ENCODE results near the gene CCDC81.

DNA sequence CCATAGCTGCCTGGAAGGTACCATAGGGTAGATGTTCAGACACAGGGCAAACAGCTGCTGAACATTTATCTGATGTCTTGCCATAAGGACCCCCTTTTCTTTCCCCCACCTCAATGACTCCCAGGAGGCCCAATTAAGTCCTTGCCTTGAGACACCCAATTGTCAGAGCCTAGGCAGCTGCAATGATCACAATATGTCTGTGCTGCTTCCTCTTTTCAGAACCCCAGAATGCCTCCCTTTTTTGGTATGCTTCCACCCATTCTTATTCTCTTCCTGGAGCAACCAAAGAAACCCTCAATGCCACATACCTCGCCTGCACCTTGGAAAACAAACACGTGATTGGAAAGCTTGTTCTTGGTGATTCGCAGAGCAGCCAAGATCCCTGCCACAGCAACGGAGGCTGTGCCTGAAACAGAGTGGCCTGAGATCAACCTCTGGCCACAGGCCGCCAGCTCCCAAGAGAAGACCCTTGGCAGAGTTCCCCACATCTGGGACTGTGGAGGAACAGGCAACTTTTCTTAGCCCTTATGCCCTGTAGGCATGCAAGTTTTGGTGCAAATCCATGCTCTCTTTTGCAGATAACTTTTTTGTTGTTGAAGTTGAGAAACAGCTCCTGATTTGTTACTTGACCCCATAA lies 75.4 kb downstream of the CCDC81 start:
- no peak for TF ChIP-seq EZH2 (IDR thresholded peaks at IDR 0.05; ENCODE audit: borderline replicate concordance, low read depth, low read length, poor library complexity, severe bottlenecking)
- TF ChIP-seq, protein P1, sequence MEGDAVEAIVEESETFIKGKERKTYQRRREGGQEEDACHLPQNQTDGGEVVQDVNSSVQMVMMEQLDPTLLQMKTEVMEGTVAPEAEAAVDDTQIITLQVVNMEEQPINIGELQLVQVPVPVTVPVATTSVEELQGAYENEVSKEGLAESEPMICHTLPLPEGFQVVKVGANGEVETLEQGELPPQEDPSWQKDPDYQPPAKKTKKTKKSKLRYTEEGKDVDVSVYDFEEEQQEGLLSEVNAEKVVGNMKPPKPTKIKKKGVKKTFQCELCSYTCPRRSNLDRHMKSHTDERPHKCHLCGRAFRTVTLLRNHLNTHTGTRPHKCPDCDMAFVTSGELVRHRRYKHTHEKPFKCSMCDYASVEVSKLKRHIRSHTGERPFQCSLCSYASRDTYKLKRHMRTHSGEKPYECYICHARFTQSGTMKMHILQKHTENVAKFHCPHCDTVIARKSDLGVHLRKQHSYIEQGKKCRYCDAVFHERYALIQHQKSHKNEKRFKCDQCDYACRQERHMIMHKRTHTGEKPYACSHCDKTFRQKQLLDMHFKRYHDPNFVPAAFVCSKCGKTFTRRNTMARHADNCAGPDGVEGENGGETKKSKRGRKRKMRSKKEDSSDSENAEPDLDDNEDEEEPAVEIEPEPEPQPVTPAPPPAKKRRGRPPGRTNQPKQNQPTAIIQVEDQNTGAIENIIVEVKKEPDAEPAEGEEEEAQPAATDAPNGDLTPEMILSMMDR (conservative IDR thresholded peaks at IDR 0.05; ENCODE audit: low read depth, low read length) = no peak
